Sigmoid colon (tissue), 3 donors: ENCODE measurements around the gene SHLD2.

Experiments
- POLR2A ChIP-seq, 2 donors: fragments of 450-650 bp; IDR thresholded peaks; one replicate each; pipeline ENCODE4 v1.6.1; 2016; ENCODE audit warnings: antibody characterized with exemption in 2 of 2, mild to moderate bottlenecking in 2 of 2, moderate library complexity in 2 of 2
- TF ChIP-seq, protein P1 (sequence below), 4 experiments: fragments of 450-650 bp in 3 of 4; fragments of 200-600 bp in 1 of 4; IDR thresholded peaks; one replicate each; pipeline ENCODE4 v1.5.1; 2016 to 2019; ENCODE audit warnings: antibody characterized with exemption in 4 of 4, mild to moderate bottlenecking in 3 of 4, moderate library complexity in 2 of 4

DNA sequence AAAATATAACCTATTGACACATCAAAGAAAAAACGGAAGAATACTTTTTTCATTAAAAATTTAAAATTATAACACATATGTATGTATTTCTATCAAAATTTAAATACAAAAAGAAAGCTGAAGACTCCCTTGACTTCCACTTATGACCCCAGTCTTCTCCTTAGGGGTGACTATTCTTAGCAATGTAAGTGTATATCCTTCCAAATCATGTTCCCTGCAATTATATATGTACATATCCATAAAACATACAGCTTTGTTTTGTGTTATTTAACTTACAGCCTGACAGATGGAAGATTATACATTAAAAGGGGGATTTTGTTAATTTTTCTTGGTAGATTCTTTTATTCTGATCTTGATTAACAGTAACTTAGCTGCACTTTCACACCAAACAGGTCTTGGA is 9.5 kb upstream of the SHLD2 start:
- TF ChIP-seq, protein P1, sequence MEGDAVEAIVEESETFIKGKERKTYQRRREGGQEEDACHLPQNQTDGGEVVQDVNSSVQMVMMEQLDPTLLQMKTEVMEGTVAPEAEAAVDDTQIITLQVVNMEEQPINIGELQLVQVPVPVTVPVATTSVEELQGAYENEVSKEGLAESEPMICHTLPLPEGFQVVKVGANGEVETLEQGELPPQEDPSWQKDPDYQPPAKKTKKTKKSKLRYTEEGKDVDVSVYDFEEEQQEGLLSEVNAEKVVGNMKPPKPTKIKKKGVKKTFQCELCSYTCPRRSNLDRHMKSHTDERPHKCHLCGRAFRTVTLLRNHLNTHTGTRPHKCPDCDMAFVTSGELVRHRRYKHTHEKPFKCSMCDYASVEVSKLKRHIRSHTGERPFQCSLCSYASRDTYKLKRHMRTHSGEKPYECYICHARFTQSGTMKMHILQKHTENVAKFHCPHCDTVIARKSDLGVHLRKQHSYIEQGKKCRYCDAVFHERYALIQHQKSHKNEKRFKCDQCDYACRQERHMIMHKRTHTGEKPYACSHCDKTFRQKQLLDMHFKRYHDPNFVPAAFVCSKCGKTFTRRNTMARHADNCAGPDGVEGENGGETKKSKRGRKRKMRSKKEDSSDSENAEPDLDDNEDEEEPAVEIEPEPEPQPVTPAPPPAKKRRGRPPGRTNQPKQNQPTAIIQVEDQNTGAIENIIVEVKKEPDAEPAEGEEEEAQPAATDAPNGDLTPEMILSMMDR (IDR thresholded peaks at IDR 0.05): no peak
- no peak for TF ChIP-seq POLR2A (IDR thresholded peaks at IDR 0.05)
